GM12878 (cell line): ENCODE results near the gene EHHADH. TPM values are rescaled to one million over a fixed set of nuclear protein-coding genes. Genes with fewer than 3 reads are reported as not detected.

Experiments used
- ATAC-seq: fragments of 200-7000 bp; cut with Tn5 transposase; 3 replicates; pipeline ENCODE4 v1.9.1; 2020; ENCODE audit warnings: mild to moderate bottlenecking, moderate library complexity
- BruUV-seq: library from RNA; stranded (reverse); fragments of 400-500 nt; replicated peaks from 2 replicates; lab custom pipeline; 2021; lab: Mats Ljungman, UMichigan
- CTCF ChIA-PET: fragments of 300-600 bp; sonication (Branson Sonifier 250); formaldehyde crosslinking; extraction: SDS; loops from one replicate; lab custom pipeline; 2021; ENCODE audit warnings: inconsistent platforms; lab: Yijun Ruan, JAX
- POLR2A ChIA-PET: fragments of 350-600 bp; formaldehyde crosslinking; extraction: SDS; loops from one replicate; lab custom pipeline; 2021; ENCODE audit warnings: inconsistent platforms; lab: Charles Lee
- RAD21 ChIA-PET: fragments of 300-600 bp; sonication (Branson Sonifier 250); formaldehyde crosslinking; loops from one replicate; lab custom pipeline; 2023; ENCODE audit warnings: antibody characterized with exemption; ENCODE audit not compliant: unreplicated experiment; lab: Charles Lee
- SMC1A ChIA-PET: fragments of 300-600 bp; sonication (Branson Sonifier 250); formaldehyde crosslinking; loops from one replicate; lab custom pipeline; 2023; ENCODE audit not compliant: unreplicated experiment, uncharacterized antibody; lab: Charles Lee
- DNase-seq: peaks from one replicate; pipeline ENCODE4 v3.0.0-alpha.2; 2011; ENCODE audit warnings: low read depth, low spot score
- FAIRE-seq: peaks from 3 replicates; lab custom pipeline; 2011; peaks lifted over from hg19 to GRCh38; lab: Jason Lieb, UNC
- H2AFZ ChIP-seq: 2 replicates; pipeline ENCODE4 v1.6.0; 2011; ENCODE audit warnings: low read depth, low read length, control low read depth; ENCODE audit not compliant: control insufficient read depth
- H3K27ac ChIP-seq: 2 replicates; pipeline ENCODE4 v1.5.1; 2011; ENCODE audit warnings: control low read depth; ENCODE audit not compliant: control insufficient read depth, insufficient read depth
- H3K27me3 ChIP-seq, 2 experiments: replicated peaks in 1 of 2; 2 replicates each; pipeline versions ENCODE4 v1.6.0 to v1.6.1; 2011; ENCODE audit warnings: low read length in 1 of 2; ENCODE audit not compliant: control insufficient read depth in 2 of 2, insufficient read depth in 2 of 2
- H3K36me3 ChIP-seq, 2 experiments: 2 replicates each; pipeline ENCODE4 v1.5.1; 2011; ENCODE audit warnings: low read length in 1 of 2; ENCODE audit not compliant: control insufficient read depth in 2 of 2, insufficient read depth in 2 of 2
- H3K4me1 ChIP-seq: 2 replicates; pipeline ENCODE4 v1.6.1; 2011; ENCODE audit warnings: mild to moderate bottlenecking, low read length, moderate library complexity, mixed read lengths; ENCODE audit not compliant: control insufficient read depth, insufficient read depth
- H3K4me2 ChIP-seq: 2 replicates; pipeline ENCODE4 v1.6.0; 2011; ENCODE audit warnings: control low read depth; ENCODE audit not compliant: control insufficient read depth, insufficient read depth
- H3K4me3 ChIP-seq: fragments of 200-600 bp; sonication (generic); 2 replicates; pipeline ENCODE4 v1.5.1; 2016
- H3K79me2 ChIP-seq: 2 replicates; pipeline ENCODE4 v1.6.0; 2011; ENCODE audit warnings: low read length; ENCODE audit not compliant: control insufficient read depth, insufficient read depth
- H3K9ac ChIP-seq: 2 replicates; pipeline ENCODE4 v1.8.0; 2011; ENCODE audit warnings: low read length, control low read depth, mixed read lengths; ENCODE audit not compliant: control insufficient read depth, insufficient read depth
- H3K9me3 ChIP-seq: replicated peaks from 3 replicates; pipeline ENCODE4 v1.5.1; 2011; ENCODE audit warnings: mild to moderate bottlenecking, low read length; ENCODE audit not compliant: control insufficient read depth, insufficient read depth
- H4K20me1 ChIP-seq: 2 replicates; pipeline ENCODE4 v1.6.0; 2011; ENCODE audit not compliant: control insufficient read depth, insufficient read depth
- BACH1 ChIP-seq: fragments of 450-650 bp; IDR thresholded peaks from 2 replicates; pipeline ENCODE4 v1.6.1; 2017; ENCODE audit warnings: mild to moderate bottlenecking, borderline replicate concordance
- CREM ChIP-seq: IDR thresholded peaks from 2 replicates; pipeline ENCODE4 v1.6.1; 2014; ENCODE audit warnings: antibody characterized with exemption, low read depth
- DPF2 ChIP-seq: fragments of 450-650 bp; IDR thresholded peaks from 2 replicates; pipeline ENCODE4 v1.6.1; 2017; ENCODE audit warnings: mild to moderate bottlenecking
- HDAC2 ChIP-seq: fragments of 200-600 bp; sonication (generic); IDR thresholded peaks from 2 replicates; pipeline ENCODE4 v1.6.1; 2017
- IKZF1 ChIP-seq: fragments of 450-650 bp; conservative IDR thresholded peaks from 2 replicates; pipeline ENCODE4 v1.6.1; 2017; ENCODE audit warnings: antibody characterized with exemption, mild to moderate bottlenecking
- MEF2B ChIP-seq: fragments of 450-650 bp; IDR thresholded peaks from 2 replicates; pipeline ENCODE4 v1.6.1; 2018; ENCODE audit warnings: mild to moderate bottlenecking, moderate library complexity; ENCODE audit not compliant: partially characterized antibody, poor library complexity, severe bottlenecking
- MXI1 ChIP-seq: fragments of 150-350 bp; IDR thresholded peaks from 2 replicates; pipeline ENCODE4 v1.6.1; 2011; ENCODE audit warnings: low read depth, mild to moderate bottlenecking, inconsistent platforms, low read length, improper control_type of control experiment
- MYB ChIP-seq: fragments of 150-350 bp; IDR thresholded peaks from 2 replicates; pipeline ENCODE4 v1.6.1; 2014; ENCODE audit warnings: mild to moderate bottlenecking, low read depth, low read length, borderline replicate concordance
- PAX8 ChIP-seq: fragments of 450-650 bp; IDR thresholded peaks from 2 replicates; pipeline ENCODE4 v1.6.1; 2017; ENCODE audit warnings: mild to moderate bottlenecking, moderate library complexity
- SMAD1 ChIP-seq: fragments of 450-650 bp; IDR thresholded peaks from 2 replicates; pipeline ENCODE4 v1.6.1; 2018; ENCODE audit warnings: mild to moderate bottlenecking, low read depth; ENCODE audit not compliant: partially characterized antibody
- SUPT20H ChIP-seq: IDR thresholded peaks from 2 replicates; pipeline ENCODE4 v1.6.1; 2011; ENCODE audit warnings: low read depth, mild to moderate bottlenecking, low read length, moderate library complexity, borderline replicate concordance; ENCODE audit not compliant: control insufficient read depth
- TCF12 ChIP-seq: IDR thresholded peaks from 2 replicates; pipeline ENCODE4 v1.6.1; 2011; ENCODE audit warnings: low read depth, mild to moderate bottlenecking, low read length
- YY1 ChIP-seq: IDR thresholded peaks from 2 replicates; pipeline ENCODE4 v1.6.1; 2011; ENCODE audit warnings: low read depth, mild to moderate bottlenecking, low read length
- ZBED1 ChIP-seq: IDR thresholded peaks from 2 replicates; pipeline ENCODE4 v1.6.1; 2016; ENCODE audit warnings: borderline replicate concordance
- WGBS: methylation state at CpG from one replicate; pipeline ENCODE4 v1.1.6; 2016; ENCODE audit warnings: low lambda C conversion rate; ENCODE audit not compliant: insufficient replicate concordance, insufficient coverage; ENCODE audit errors: missing lambda C conversion rate; 5-methylcytosine and 5-hydroxymethylcytosine counted together
- in situ Hi-C: fragments of 300-500 bp; cut with MboI; formaldehyde crosslinking; loops from 9 replicates; pipeline ENCODE4 v1.14.3; 2018; ENCODE audit warnings: mixed read lengths
- intact Hi-C: fragments of 100-400 bp; cut with micrococcal nuclease; formaldehyde crosslinking; loops from one replicate; pipeline ENCODE4 v1.14.2; 2022; ENCODE audit not compliant: unreplicated experiment
- polyA plus RNA-seq, 11 experiments: library from polyadenylated mRNA; depleted of rRNA in 4 of 11; unstranded in 6 of 11; stranded (reverse) in 5 of 11; fragments of >200 nt; fragmentation: Nextera tagmentation in 4 of 11; fragmentation: Illumina TruSeq in 1 of 11; extraction: Ambion mirVana in 4 of 11; extraction: Trizol in 1 of 11; gene quantifications; 1 replicate in 1 of 11; 2 replicates in 10 of 11; pipeline versions ENCODE4 v1.2.1 to v1.2.3, GENCODE V29; 2011 to 2016; ENCODE audit warnings: inconsistent platforms in 2 of 11, missing spikeins in 2 of 11, low read depth in 1 of 11
- total RNA-seq, 4 experiments: library from RNA; depleted of rRNA in 3 of 4; stranded (reverse); fragments of >200 nt in 3 of 4; fragmentation: Illumina TruSeq in 1 of 4; extraction: Trizol in 1 of 4; gene quantifications; 2 replicates each; pipeline versions ENCODE4 v1.2.1 to v1.2.3, GENCODE V29; 2013 to 2021

EHHADH gene
- total and polyA plus RNA-seq, 10 of the 15 experiments (the other 5 are each of a cell fraction or from before 2014, with no cell fraction given) = 0.96 to 8.4 (median 5.3) TPM

GRCh38 chr3:185272033-185272432 lies 18.2 kb upstream of the EHHADH start:
- POLR2A ChIA-PET = no interaction called here
- WGBS = 100% methylated on average over 1 of the region's 1 CpG
- Histone ChIP-seq H3K4me2 (no peak overlapping the region), H3K27ac (no peak overlapping the region), H3K9ac (no peak overlapping the region), H3K79me2 (no peaks in the 10 kb centered on the region), H3K9me3 (no peaks in the 10 kb centered on the region), H3K4me1 (no peaks in the 10 kb centered on the region), H3K4me3 (no peak overlapping the region), H3K36me3 (no peaks in the 10 kb centered on the region), H3K27me3 (no peaks in the 10 kb centered on the region), H2AFZ (no peak overlapping the region), H4K20me1 (no peaks in the 10 kb centered on the region)
- intact Hi-C loops = no loop called here
- RAD21 ChIA-PET = interaction anchor here (0.8 kb wide), 1 partner anchor 20 kb away, joined by 3 read pairs; no protein-coding TSS in a partner anchor
- in situ Hi-C loops = no loop called here
- TF ChIP-seq IKZF1 (no peak), SMAD1 (no peak), DPF2 (no peak), YY1 (no peak), SUPT20H (no peak), CREM (no peak), MEF2B (no peak), MXI1 (no peak), ZBED1 (no peak), MYB (no peak), HDAC2 (no peak), TCF12 (no peak), BACH1 (no peak), PAX8 (no peak)
- DNase-seq = no peak
- BruUV-seq = no TSS peak
- no peak for ATAC-seq
- FAIRE-seq = no peak
- SMC1A ChIA-PET = interaction anchor here (1.0 kb wide), 1 partner anchor 10 kb away, joined by 3 read pairs; no protein-coding TSS in a partner anchor
- CTCF ChIA-PET = interaction anchor here (1.2 kb wide), 1 partner anchor 36 kb away, joined by 5 read pairs; no protein-coding TSS in a partner anchor
